A549 (cell line): ENCODE measurements around the gene ATG2A. TPM values are rescaled to one million over a fixed set of nuclear protein-coding genes. Genes with fewer than 3 reads are reported as not detected.

ENCODE experiments used
- ATAC-seq, 2 experiments: fragments of 200-7000 bp in 1 of 2; fragments of >200 bp in 1 of 2; cut with Nextera tagmentation in 1 of 2; cut with Tn5 transposase in 1 of 2; 3 replicates each; pipeline versions ENCODE4 v1.8.0 to v1.9.1; 2018 to 2020; ENCODE audit warnings: mild to moderate bottlenecking in 1 of 2, moderate library complexity in 1 of 2
- CTCF ChIA-PET: fragments of 300-600 bp; sonication (Branson Sonifier 250); formaldehyde crosslinking; extraction: SDS; loops from one replicate; lab custom pipeline; 2021; ENCODE audit warnings: antibody characterized with exemption, inconsistent platforms; lab: Yijun Ruan, JAX
- POLR2A ChIA-PET: fragments of 350-600 bp; formaldehyde crosslinking; extraction: SDS; loops from one replicate; lab custom pipeline; 2021; ENCODE audit warnings: antibody characterized with exemption, inconsistent platforms; lab: Yijun Ruan, JAX
- DNase-seq, 2 experiments: peaks; one replicate each; pipeline versions ENCODE4 v3.0.0 to v3.0.0-alpha.2; 2011 to 2016; ENCODE audit warnings: low read depth in 1 of 2, low spot score in 1 of 2
- FAIRE-seq: peaks from 2 replicates; lab custom pipeline; 2011; peaks lifted over from hg19 to GRCh38; lab: Jason Lieb, UNC
- H3K27ac ChIP-seq, 2 experiments: fragments of >200 bp; sonication (Bioruptor Twin); formaldehyde crosslinking; 3 replicates each; pipeline ENCODE4 v1.5.1; 2016 to 2017
- H3K4me1 ChIP-seq: fragments of >200 bp; sonication (Bioruptor Twin); formaldehyde crosslinking; 3 replicates; pipeline ENCODE4 v1.6.1; 2016
- H3K4me2 ChIP-seq: fragments of >200 bp; sonication (Bioruptor Twin); formaldehyde crosslinking; 3 replicates; pipeline ENCODE4 v1.6.1; 2016
- H3K4me3 ChIP-seq: fragments of >200 bp; sonication (Bioruptor Twin); formaldehyde crosslinking; 3 replicates; pipeline ENCODE4 v1.5.1; 2016
- H3K9me3 ChIP-seq: fragments of >200 bp; sonication (Bioruptor Twin); formaldehyde crosslinking; 3 replicates; pipeline ENCODE4 v1.6.1; 2016
- BCL3 ChIP-seq: fragments of >200 bp; sonication (Bioruptor Twin); formaldehyde crosslinking; IDR thresholded peaks from 3 replicates; pipeline ENCODE4 v1.6.1; 2016
- CBX2 ChIP-seq: fragments of 200-600 bp; sonication (generic); IDR thresholded peaks from 2 replicates; pipeline ENCODE4 v1.6.1; 2016; ENCODE audit warnings: low read depth, mild to moderate bottlenecking, borderline replicate concordance
- CBX8 ChIP-seq: fragments of 200-600 bp; sonication (generic); IDR thresholded peaks from 2 replicates; pipeline ENCODE4 v1.6.1; 2016
- CEBPB ChIP-seq, 2 experiments: fragments of >200 bp in 1 of 2; sonication (Bioruptor Twin) in 1 of 2; formaldehyde crosslinking in 1 of 2; IDR thresholded peaks; 2 replicates each; pipeline ENCODE4 v1.6.1; 2012 to 2016
- CHD4 ChIP-seq: fragments of 200-600 bp; sonication (generic); IDR thresholded peaks from 2 replicates; pipeline ENCODE4 v1.6.1; 2016; ENCODE audit warnings: antibody characterized with exemption, mild to moderate bottlenecking, borderline replicate concordance
- EP300 ChIP-seq, 2 experiments: fragments of >200 bp; sonication (Bioruptor Twin); formaldehyde crosslinking; IDR thresholded peaks; 2 replicates in 1 of 2; 3 replicates in 1 of 2; pipeline ENCODE4 v1.6.1; 2016 to 2017
- ESRRA ChIP-seq: fragments of 150-350 bp; IDR thresholded peaks from 2 replicates; pipeline ENCODE4 v1.6.1; 2014; ENCODE audit warnings: mild to moderate bottlenecking, low read length, borderline replicate concordance
- FOXS1 ChIP-seq: fragments of 250-450 bp; sonication (Bioruptor Pico); IDR thresholded peaks from 2 replicates; pipeline ENCODE4 v1.5.0; 2020; ENCODE audit warnings: mild to moderate bottlenecking, moderate library complexity
- HES2 ChIP-seq: fragments of >200 bp; sonication (Bioruptor Twin); formaldehyde crosslinking; IDR thresholded peaks from 2 replicates; pipeline ENCODE4 v1.6.1; 2016
- HOXB5 ChIP-seq: fragments of 250-450 bp; sonication (Bioruptor Pico); IDR thresholded peaks from 2 replicates; pipeline ENCODE4 v1.5.0; 2020; ENCODE audit warnings: mild to moderate bottlenecking, moderate library complexity
- JUN ChIP-seq, 2 experiments: fragments of >200 bp; sonication (Bioruptor Twin); formaldehyde crosslinking; IDR thresholded peaks; 2 replicates in 1 of 2; 3 replicates in 1 of 2; pipeline ENCODE4 v1.6.1; 2016 to 2017
- JUNB ChIP-seq: fragments of >200 bp; sonication (Bioruptor Twin); formaldehyde crosslinking; IDR thresholded peaks from 2 replicates; pipeline ENCODE4 v1.6.1; 2016
- MAFK ChIP-seq: fragments of 450-650 bp; IDR thresholded peaks from 2 replicates; pipeline ENCODE4 v1.6.1; 2014; ENCODE audit not compliant: partially characterized antibody
- MYC ChIP-seq: IDR thresholded peaks from 2 replicates; pipeline ENCODE4 v1.6.1; 2012; ENCODE audit warnings: mild to moderate bottlenecking, inconsistent platforms, low read length, improper control_type of control experiment, borderline replicate concordance
- NFE2L2 ChIP-seq: fragments of 150-350 bp; conservative IDR thresholded peaks from 2 replicates; pipeline ENCODE4 v1.6.1; 2014; ENCODE audit warnings: low read length
- PHF8 ChIP-seq: fragments of 200-600 bp; sonication (generic); IDR thresholded peaks from 2 replicates; pipeline ENCODE4 v1.6.1; 2016; ENCODE audit warnings: low read depth, mild to moderate bottlenecking, antibody characterized with exemption, moderate library complexity, borderline replicate concordance
- RAD21 ChIP-seq, 2 experiments: fragments of >200 bp in 1 of 2; sonication (Bioruptor Twin) in 1 of 2; formaldehyde crosslinking in 1 of 2; IDR thresholded peaks in 1 of 2; conservative IDR thresholded peaks in 1 of 2; 2 replicates in 1 of 2; 3 replicates in 1 of 2; pipeline ENCODE4 v1.6.1; 2012 to 2018; ENCODE audit warnings: inconsistent platforms in 1 of 2
- REST ChIP-seq: fragments of 200-600 bp; sonication (generic); IDR thresholded peaks from 2 replicates; pipeline ENCODE4 v1.6.1; 2016; ENCODE audit warnings: antibody characterized with exemption, mild to moderate bottlenecking, moderate library complexity
- SREBF2 ChIP-seq: fragments of 450-650 bp; IDR thresholded peaks from 2 replicates; pipeline ENCODE4 v1.6.1; 2014; ENCODE audit warnings: mild to moderate bottlenecking, moderate library complexity
- TFCP2L1 ChIP-seq: fragments of 250-450 bp; sonication (Bioruptor Pico); IDR thresholded peaks from 2 replicates; pipeline ENCODE4 v1.5.0; 2021; ENCODE audit warnings: mild to moderate bottlenecking
- ZC3H11A ChIP-seq: fragments of 450-650 bp; IDR thresholded peaks from 2 replicates; pipeline ENCODE4 v1.6.1; 2014; ENCODE audit warnings: antibody characterized with exemption, mild to moderate bottlenecking
- ZFP36 ChIP-seq: fragments of 450-650 bp; IDR thresholded peaks from 2 replicates; pipeline ENCODE4 v1.6.1; 2014; ENCODE audit warnings: borderline replicate concordance; ENCODE audit not compliant: partially characterized antibody
- WGBS: methylation state at CpG from one replicate; pipeline ENCODE4 v1.1.6; 2017; ENCODE audit errors: missing lambda C conversion rate; 5-methylcytosine and 5-hydroxymethylcytosine counted together
- polyA plus RNA-seq, 4 experiments: library from polyadenylated mRNA; depleted of rRNA in 3 of 4; stranded (reverse); fragments of >200 nt; fragmentation: RNase III in 1 of 4; extraction: RNeasy Plus Mini Kit Qiagen cat#74134 plus additional on column Dnase treatment in 1 of 4; gene quantifications; 2 replicates in 3 of 4; 3 replicates in 1 of 4; pipeline ENCODE4 v1.2.3, GENCODE V29; 2011 to 2017
- TF ChIP-seq, protein P1 (sequence below): fragments of >200 bp; sonication (Bioruptor Twin); formaldehyde crosslinking; IDR thresholded peaks from 3 replicates; pipeline ENCODE4 v1.5.1; 2016
- TF ChIP-seq, protein P2 (sequence below): fragments of 450-650 bp; IDR thresholded peaks from 2 replicates; pipeline ENCODE4 v1.6.1; 2014; ENCODE audit warnings: antibody characterized with exemption
- TF ChIP-seq, protein P3 (sequence below): fragments of 250-450 bp; sonication (Bioruptor Pico); IDR thresholded peaks from 2 replicates; pipeline ENCODE4 v1.5.0; 2020; ENCODE audit warnings: low read depth, mild to moderate bottlenecking, moderate library complexity

Gene ATG2A
- polyA plus RNA-seq, 2 of the 4 experiments (the other 2 are of a cell fraction): 3.1 to 13.4 TPM

DNA sequence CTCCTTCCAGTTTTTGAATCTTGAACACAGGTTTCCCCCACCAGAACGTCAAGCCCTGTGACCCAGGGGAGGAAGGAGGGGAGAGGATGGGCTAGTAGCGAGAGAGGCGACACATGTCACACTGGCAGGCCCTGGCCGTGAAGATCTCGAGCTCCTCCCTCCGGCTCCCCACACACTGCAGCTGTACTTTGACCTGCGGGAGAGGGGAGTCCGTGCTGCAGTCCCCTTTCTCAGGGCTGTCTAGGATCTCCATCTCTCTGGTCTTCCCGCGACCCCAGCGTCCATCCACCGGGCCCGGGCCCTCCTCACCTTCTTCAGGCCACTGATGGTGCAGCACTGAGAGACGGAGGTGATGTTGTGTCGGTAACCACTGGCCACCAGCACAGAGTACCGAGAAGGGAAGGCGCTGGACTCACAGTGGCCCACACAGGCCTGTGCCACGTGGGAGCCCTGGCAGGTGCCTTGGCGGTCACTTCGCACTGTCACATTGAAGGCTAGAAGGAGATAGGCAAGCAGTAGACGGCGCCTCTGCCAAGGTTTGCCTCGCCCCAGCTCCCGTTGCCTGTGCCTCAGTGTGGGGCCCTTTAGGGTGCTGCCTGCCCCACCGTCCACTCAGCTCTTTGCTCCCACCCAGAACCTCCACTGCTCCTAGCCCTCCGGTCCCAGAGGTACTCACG lies 17.8 kb upstream of the ATG2A start:
- Histone ChIP-seq H3K27ac (no peak overlapping the region), H3K4me1 (no peaks in the 10 kb centered on the region), H3K4me2 (no peak overlapping the region), H3K4me3 (no peak overlapping the region), H3K9me3 (no peaks in the 10 kb centered on the region)
- 85% methylated on average over 21 of the region's 27 CpGs for WGBS
- CTCF ChIA-PET: interaction anchor here (0.9 to 3.2 kb wide), 9 partner anchors 9 to 86 kb away, joined by 3 to 11 read pairs (median 3); partner anchors contain the start of genes ARL2 and BATF2
- no peak for TF ChIP-seq TFCP2L1
- no peak for TF ChIP-seq JUN (IDR thresholded peaks at IDR 0.05)
- no peak for TF ChIP-seq SREBF2
- TF ChIP-seq ESRRA: no peak
- TF ChIP-seq RAD21 (conservative IDR thresholded peaks at IDR 0.05 in 1 of 2, IDR thresholded peaks at IDR 0.05 in 1 of 2): no peak
- TF ChIP-seq MAFK: no peak
- TF ChIP-seq BCL3: no peak
- TF ChIP-seq CEBPB (IDR thresholded peaks at IDR 0.05): no peak
- TF ChIP-seq, protein P1, sequence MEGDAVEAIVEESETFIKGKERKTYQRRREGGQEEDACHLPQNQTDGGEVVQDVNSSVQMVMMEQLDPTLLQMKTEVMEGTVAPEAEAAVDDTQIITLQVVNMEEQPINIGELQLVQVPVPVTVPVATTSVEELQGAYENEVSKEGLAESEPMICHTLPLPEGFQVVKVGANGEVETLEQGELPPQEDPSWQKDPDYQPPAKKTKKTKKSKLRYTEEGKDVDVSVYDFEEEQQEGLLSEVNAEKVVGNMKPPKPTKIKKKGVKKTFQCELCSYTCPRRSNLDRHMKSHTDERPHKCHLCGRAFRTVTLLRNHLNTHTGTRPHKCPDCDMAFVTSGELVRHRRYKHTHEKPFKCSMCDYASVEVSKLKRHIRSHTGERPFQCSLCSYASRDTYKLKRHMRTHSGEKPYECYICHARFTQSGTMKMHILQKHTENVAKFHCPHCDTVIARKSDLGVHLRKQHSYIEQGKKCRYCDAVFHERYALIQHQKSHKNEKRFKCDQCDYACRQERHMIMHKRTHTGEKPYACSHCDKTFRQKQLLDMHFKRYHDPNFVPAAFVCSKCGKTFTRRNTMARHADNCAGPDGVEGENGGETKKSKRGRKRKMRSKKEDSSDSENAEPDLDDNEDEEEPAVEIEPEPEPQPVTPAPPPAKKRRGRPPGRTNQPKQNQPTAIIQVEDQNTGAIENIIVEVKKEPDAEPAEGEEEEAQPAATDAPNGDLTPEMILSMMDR: no peak
- TF ChIP-seq ZFP36: no peak
- TF ChIP-seq FOXS1 (CRISPR knock-in tag): no peak
- no peak for TF ChIP-seq CBX2
- TF ChIP-seq HES2: no peak
- TF ChIP-seq JUNB: no peak
- TF ChIP-seq REST: no peak
- TF ChIP-seq PHF8: no peak
- DNase-seq: no peak
- ATAC-seq: no peak
- FAIRE-seq: no peak
- POLR2A ChIA-PET: interaction anchor here (0.8 to 1.0 kb wide), 2 partner anchors 8 to 11 kb away, joined by 3 read pairs; partner anchors contain the start of gene PPP2R5B

- no peaks in the 10 kb centered on the region for H3K9me3 ChIP-seq
- ATAC-seq (no peak), DNase-seq (no peak), FAIRE-seq (no peak)
- WGBS: 83% methylated on average over 10 of the region's 10 CpGs
- no peak overlapping the region for H3K27ac ChIP-seq
- no peak overlapping the region for H3K4me2 ChIP-seq
- no peak overlapping the region for H3K4me3 ChIP-seq
- ChIA-PET CTCF (interaction anchor here (0.6 to 2.3 kb wide), 12 partner anchors 8 to 85 kb away, joined by 3 to 10 read pairs (median 3); partner anchors contain the start of genes ARL2 and BATF2), POLR2A (interaction anchor here (0.6 to 1.0 kb wide), 3 partner anchors 9 to 22 kb away, joined by 3 to 5 read pairs (median 3); partner anchors contain the start of gene PPP2R5B)
- H3K4me1 ChIP-seq: no peaks in the 10 kb centered on the region
- TF ChIP-seq, protein P2, sequence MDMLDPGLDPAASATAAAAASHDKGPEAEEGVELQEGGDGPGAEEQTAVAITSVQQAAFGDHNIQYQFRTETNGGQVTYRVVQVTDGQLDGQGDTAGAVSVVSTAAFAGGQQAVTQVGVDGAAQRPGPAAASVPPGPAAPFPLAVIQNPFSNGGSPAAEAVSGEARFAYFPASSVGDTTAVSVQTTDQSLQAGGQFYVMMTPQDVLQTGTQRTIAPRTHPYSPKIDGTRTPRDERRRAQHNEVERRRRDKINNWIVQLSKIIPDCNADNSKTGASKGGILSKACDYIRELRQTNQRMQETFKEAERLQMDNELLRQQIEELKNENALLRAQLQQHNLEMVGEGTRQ: no peak
- TF ChIP-seq MYC (no peak), BCL3 (no peak), NFE2L2 (no peak), CBX8 (no peak), ZC3H11A (no peak), EP300 (IDR thresholded peaks at IDR 0.05) (no peak), CHD4 (no peak), HOXB5 (CRISPR knock-in tag) (no peak)
- TF ChIP-seq, protein P3, sequence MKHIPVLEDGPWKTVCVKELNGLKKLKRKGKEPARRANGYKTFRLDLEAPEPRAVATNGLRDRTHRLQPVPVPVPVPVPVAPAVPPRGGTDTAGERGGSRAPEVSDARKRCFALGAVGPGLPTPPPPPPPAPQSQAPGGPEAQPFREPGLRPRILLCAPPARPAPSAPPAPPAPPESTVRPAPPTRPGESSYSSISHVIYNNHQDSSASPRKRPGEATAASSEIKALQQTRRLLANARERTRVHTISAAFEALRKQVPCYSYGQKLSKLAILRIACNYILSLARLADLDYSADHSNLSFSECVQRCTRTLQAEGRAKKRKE: no peak
These were observed 17.1 kb upstream of the ATG2A start for GRCh38 chr11:64933935-64934681.
